GM10266 (cell line): ENCODE results near the gene EPS8L3.

Source experiments
- DNase-seq: peaks from one replicate; pipeline ENCODE4 v3.0.0; 2012; ENCODE audit errors: extremely low spot score
- CTCF ChIP-seq: IDR thresholded peaks from 2 replicates; pipeline ENCODE4 v1.5.1; 2012; ENCODE audit warnings: mild to moderate bottlenecking, low read depth; ENCODE audit not compliant: control insufficient read depth, insufficient read depth; ENCODE audit errors: missing control alignments

Gene EPS8L3

GRCh38 chr1:109733236-109733870, 30.4 kb downstream of the EPS8L3 start:
- no peak for DNase-seq
- no peak for TF ChIP-seq CTCF

DNA sequence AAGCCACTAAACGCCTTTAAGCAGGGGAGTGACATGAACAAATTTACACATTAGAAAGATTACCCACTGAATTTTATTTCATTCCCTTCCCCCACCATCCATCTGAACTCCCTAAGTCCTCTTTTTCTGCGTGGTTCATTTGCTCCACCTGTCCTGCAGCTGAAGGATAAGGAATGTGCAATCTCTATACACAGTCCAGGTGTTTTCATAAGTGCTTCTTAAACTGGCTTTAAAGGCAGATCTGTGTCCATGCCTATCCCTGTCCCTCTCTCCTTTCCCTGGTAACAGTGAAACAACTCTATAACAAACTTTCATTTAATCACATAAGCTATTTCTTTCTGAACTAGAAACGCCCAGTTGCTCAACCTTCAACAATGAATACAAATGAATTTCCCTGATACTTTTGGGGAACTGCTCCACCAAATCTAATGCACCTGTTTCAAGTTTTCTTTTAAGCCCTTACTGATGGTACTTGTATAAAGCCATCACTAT, 31.3 kb downstream of the EPS8L3 start:
- TF ChIP-seq CTCF = no peak
- DNase-seq = no peak

- DNase-seq = no peak
- TF ChIP-seq CTCF = no peak
Measured at GRCh38 chr1:109730666-109731065, 33.1 kb downstream of the EPS8L3 start.

DNA sequence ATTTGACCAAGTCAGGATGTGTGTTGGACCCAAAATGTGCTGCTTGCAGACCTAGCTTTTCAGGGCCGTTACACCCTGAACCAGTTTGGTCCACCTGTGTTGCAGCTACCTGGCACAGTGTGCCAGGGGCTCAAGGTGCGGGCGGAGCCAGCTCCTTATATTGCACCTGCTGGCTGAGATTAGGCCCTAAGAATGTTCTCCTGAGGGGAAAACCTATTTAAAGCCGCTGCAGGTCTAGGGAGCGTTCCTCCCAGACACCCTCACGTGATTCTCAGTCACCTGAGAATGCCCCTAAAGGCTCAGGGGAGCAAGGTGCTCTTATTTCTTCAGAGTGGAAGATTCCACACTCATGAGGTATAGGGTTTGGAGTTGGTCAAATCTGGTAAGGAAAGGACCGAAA, 34.9 kb downstream of the EPS8L3 start:
- no peak for TF ChIP-seq CTCF
- DNase-seq = no peak

GRCh38 chr1:109726728-109727373, 36.9 kb downstream of the EPS8L3 start:
- no peak for TF ChIP-seq CTCF
- no peak for DNase-seq

- TF ChIP-seq CTCF = no peak
Measured at GRCh38 chr1:109726007-109726406, 37.7 kb downstream of the EPS8L3 start.

DNA sequence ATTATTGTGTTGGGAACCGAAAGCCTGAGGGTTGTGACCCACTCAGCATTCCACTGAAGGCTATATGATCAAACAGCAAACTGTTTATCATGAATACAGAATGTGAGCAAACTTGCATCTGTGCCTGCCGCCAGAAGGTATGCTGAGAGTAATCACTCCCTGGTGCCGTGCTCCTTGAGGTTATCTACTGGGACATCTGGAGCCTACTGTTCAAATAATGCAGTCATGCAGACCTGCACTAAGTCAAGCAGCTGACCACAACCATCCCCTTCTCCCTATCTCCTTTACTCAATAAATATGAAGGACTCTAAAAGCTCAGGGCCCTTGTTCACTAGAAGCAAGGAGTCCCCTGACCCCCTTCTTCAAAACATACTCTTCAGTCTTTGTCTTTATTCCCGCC, 38.2 kb downstream of the EPS8L3 start:
- TF ChIP-seq CTCF = no peak
- DNase-seq = no peak

More at GRCh38 chr1:109726007-109726406, 37.7 kb downstream of the EPS8L3 start:
- no peak for DNase-seq
